MM.1S (cell line): ENCODE measurements around the gene ADAMTSL3.

Experiments
- DNase-seq: peaks from one replicate; pipeline ENCODE4 v3.0.0-alpha.2; 2015
- H2AFZ ChIP-seq: fragments of 300-600 bp; sonication (generic); 2 replicates; pipeline ENCODE4 v1.6.0; 2016; ENCODE audit warnings: antibody characterized with exemption, low read length
- H3F3A ChIP-seq: fragments of 300-600 bp; sonication (generic); 2 replicates; pipeline ENCODE4 v1.6.1; 2016; ENCODE audit warnings: mild to moderate bottlenecking, antibody characterized with exemption, low read length, moderate library complexity, mixed read lengths; ENCODE audit not compliant: insufficient read depth
- H3K27ac ChIP-seq: fragments of 300-600 bp; sonication (generic); 2 replicates; pipeline ENCODE4 v1.5.1; 2016; ENCODE audit warnings: mild to moderate bottlenecking, low read length
- H3K27me3 ChIP-seq: fragments of 300-600 bp; sonication (generic); replicated peaks from 2 replicates; pipeline ENCODE4 v1.6.0; 2016; ENCODE audit warnings: low read length; ENCODE audit not compliant: insufficient read depth
- H3K36me3 ChIP-seq: fragments of 300-600 bp; sonication (generic); replicated peaks from 2 replicates; pipeline ENCODE4 v1.6.1; 2016; ENCODE audit warnings: mild to moderate bottlenecking, low read length, mixed read lengths; ENCODE audit not compliant: insufficient read depth
- H3K4me1 ChIP-seq: fragments of 300-600 bp; sonication (generic); 2 replicates; pipeline ENCODE4 v1.6.1; 2016; ENCODE audit warnings: low read length, mixed read lengths
- H3K4me2 ChIP-seq: fragments of 300-600 bp; sonication (generic); 2 replicates; pipeline ENCODE4 v1.6.0; 2016; ENCODE audit warnings: low read depth, low read length
- H3K4me3 ChIP-seq: fragments of 300-600 bp; sonication (generic); 2 replicates; pipeline ENCODE4 v1.5.1; 2016; ENCODE audit warnings: low read length, mixed read lengths
- H3K79me2 ChIP-seq: fragments of 300-600 bp; sonication (generic); 2 replicates; pipeline ENCODE4 v1.6.1; 2016; ENCODE audit warnings: mixed run types, low read length, mixed read lengths
- H3K9ac ChIP-seq: fragments of 300-600 bp; sonication (generic); 2 replicates; pipeline ENCODE4 v1.6.1; 2016; ENCODE audit warnings: low read length, mixed read lengths
- H3K9me2 ChIP-seq: fragments of 300-600 bp; sonication (generic); replicated peaks from 2 replicates; pipeline ENCODE4 v1.6.1; 2016; ENCODE audit warnings: mild to moderate bottlenecking, low read length, mixed read lengths; ENCODE audit not compliant: insufficient read depth
- H3K9me3 ChIP-seq: fragments of 300-600 bp; sonication (generic); replicated peaks from 2 replicates; pipeline ENCODE4 v1.6.1; 2016; ENCODE audit warnings: mild to moderate bottlenecking, low read length, mixed read lengths; ENCODE audit not compliant: insufficient read depth
- H4K20me1 ChIP-seq: fragments of 300-600 bp; sonication (generic); 2 replicates; pipeline ENCODE4 v1.6.1; 2016; ENCODE audit warnings: mild to moderate bottlenecking, low read length, moderate library complexity, mixed read lengths; ENCODE audit not compliant: insufficient read depth
- CTCF ChIP-seq: fragments of 300-600 bp; sonication (generic); IDR thresholded peaks from 2 replicates; pipeline ENCODE4 v1.5.1; 2016; ENCODE audit warnings: antibody characterized with exemption, low read length, mixed read lengths
- EZH2 ChIP-seq: fragments of 300-600 bp; sonication (generic); optimal IDR thresholded peaks from 2 replicates; pipeline ENCODE3; 2017; ENCODE audit warnings: low read depth, mild to moderate bottlenecking, antibody characterized with exemption, low read length, mixed read lengths
- EZH2phosphoT487 ChIP-seq: fragments of 300-600 bp; sonication (generic); IDR thresholded peaks from 2 replicates; pipeline ENCODE4 v1.6.1; 2018; ENCODE audit warnings: antibody characterized with exemption, low read length

Gene ADAMTSL3

GRCh38 chr15:83816124-83816883, 162.4 kb downstream of the ADAMTSL3 start:
- Histone ChIP-seq H3F3A (no peaks in the 10 kb centered on the region), H3K4me2 (no peak overlapping the region), H3K79me2 (no peaks in the 10 kb centered on the region), H3K27ac (no peak overlapping the region), H3K4me3 (no peak overlapping the region), H2AFZ (no peak overlapping the region), H3K9me3 (no peaks in the 10 kb centered on the region), H4K20me1 (no peaks in the 10 kb centered on the region), H3K4me1 (no peaks in the 10 kb centered on the region), H3K36me3 (no peaks in the 10 kb centered on the region), H3K27me3 (no peaks in the 10 kb centered on the region), H3K9ac (no peak overlapping the region), H3K9me2 (no peaks in the 10 kb centered on the region)
- DNase-seq = no peak
- TF ChIP-seq CTCF (no peak), EZH2 (no peak), EZH2phosphoT487 (no peak)

GRCh38 chr15:83818591-83818990, 164.7 kb downstream of the ADAMTSL3 start:
- Histone ChIP-seq H3K4me3 (no peak overlapping the region), H3K4me1 (no peaks in the 10 kb centered on the region), H4K20me1 (no peaks in the 10 kb centered on the region), H3K4me2 (no peak overlapping the region), H3K9me3 (no peaks in the 10 kb centered on the region), H2AFZ (no peak overlapping the region), H3K27me3 (no peaks in the 10 kb centered on the region), H3F3A (no peaks in the 10 kb centered on the region), H3K9me2 (no peaks in the 10 kb centered on the region), H3K79me2 (no peaks in the 10 kb centered on the region), H3K9ac (no peak overlapping the region), H3K27ac (no peak overlapping the region), H3K36me3 (no peaks in the 10 kb centered on the region)
- TF ChIP-seq EZH2phosphoT487 (no peak), CTCF (no peak)
- DNase-seq = no peak

GRCh38 chr15:83830381-83830780, 176.5 kb downstream of the ADAMTSL3 start:
- Histone ChIP-seq H3F3A (no peaks in the 10 kb centered on the region), H3K27me3 (no peaks in the 10 kb centered on the region), H3K79me2 (no peaks in the 10 kb centered on the region), H3K9me2 (no peaks in the 10 kb centered on the region), H3K4me1 (no peaks in the 10 kb centered on the region), H3K4me2 (no peak overlapping the region), H4K20me1 (no peaks in the 10 kb centered on the region), H3K27ac (no peak overlapping the region), H3K4me3 (no peak overlapping the region), H3K9me3 (no peaks in the 10 kb centered on the region), H3K36me3 (no peaks in the 10 kb centered on the region), H3K9ac (no peak overlapping the region), H2AFZ (no peak overlapping the region)
- DNase-seq = no peak
- TF ChIP-seq EZH2phosphoT487 = no peak
- no peak for TF ChIP-seq CTCF
